GM19193 (cell line): ENCODE data around the gene MTSS2.

Source experiments
- POLR2A ChIP-seq: IDR thresholded peaks from 4 replicates; pipeline ENCODE4 v1.6.1; 2011; ENCODE audit not compliant: insufficient read depth, insufficient read length; ENCODE audit errors: extremely low read depth

MTSS2 gene

GRCh38 chr16:70709457-70709856 lies 23.6 kb upstream of the MTSS2 start:
- no peak for TF ChIP-seq POLR2A

- TF ChIP-seq POLR2A: no peak
These were observed 22.8 kb upstream of the MTSS2 start for GRCh38 chr16:70708366-70709246.

GRCh38 chr16:70706948-70707465 lies 21.2 kb upstream of the MTSS2 start:
- no peak for TF ChIP-seq POLR2A

- no peak for TF ChIP-seq POLR2A
These were observed 19.2 kb upstream of the MTSS2 start for GRCh38 chr16:70705056-70705455.

- TF ChIP-seq POLR2A: no peak
These were observed 18.7 kb upstream of the MTSS2 start for GRCh38 chr16:70704586-70704985.

GRCh38 chr16:70703835-70704381 lies 18.1 kb upstream of the MTSS2 start:
- TF ChIP-seq POLR2A: no peak

GRCh38 chr16:70703041-70703834 lies 17.4 kb upstream of the MTSS2 start:
- no peak for TF ChIP-seq POLR2A

GRCh38 chr16:70702624-70703023 lies 16.8 kb upstream of the MTSS2 start:
- no peak for TF ChIP-seq POLR2A

- TF ChIP-seq POLR2A: no peak
These were observed 16.1 kb upstream of the MTSS2 start for GRCh38 chr16:70701998-70702397.

- TF ChIP-seq POLR2A: no peak
These were observed 15.7 kb upstream of the MTSS2 start for GRCh38 chr16:70701596-70701995.

- TF ChIP-seq POLR2A: no peak
These were observed 15.2 kb upstream of the MTSS2 start for GRCh38 chr16:70701036-70701435.

- no peak for TF ChIP-seq POLR2A
These were observed 14.5 kb upstream of the MTSS2 start for GRCh38 chr16:70700101-70701020.

GRCh38 chr16:70699696-70700095 lies 13.8 kb upstream of the MTSS2 start:
- no peak for TF ChIP-seq POLR2A

GRCh38 chr16:70698901-70699300 lies 13.0 kb upstream of the MTSS2 start:
- TF ChIP-seq POLR2A: no peak
